Smooth muscle cell of the brain vasculature (primary cell): ENCODE data around the gene PCDH20.
"Not testable (repeated sequence)": the region's sequence is repeated elsewhere in the genome, so short reads cannot be mapped to it uniquely, and the experiment has no call there.

Source experiments
- DNase-seq: peaks from one replicate; pipeline ENCODE4 v3.0.0-alpha.2; 2012; ENCODE audit warnings: low read depth, low spot score

The PCDH20 gene

GRCh38 chr13:61415749-61416148 lies at the start of gene PCDH20:
Gene PCDH20, minus strand, starts transcription at chr13:61415849. Its CDS starts 691 bp downstream, at chr13:61415158.
- no peak for DNase-seq

- DNase-seq: no peak
These were observed 47.4 kb upstream of the PCDH20 start for GRCh38 chr13:61463024-61463423.

GRCh38 chr13:61453121-61453520 lies 37.5 kb upstream of the PCDH20 start:
- no peak for DNase-seq

GRCh38 chr13:61432029-61432428 lies 16.4 kb upstream of the PCDH20 start:
- DNase-seq: no peak

- DNase-seq: no peak
These were observed 8.3 kb upstream of the PCDH20 start for GRCh38 chr13:61423915-61424314.

- no peak for DNase-seq
These were observed 1.5 kb upstream of the PCDH20 start for GRCh38 chr13:61417086-61417570.

- DNase-seq: no peak
These were observed 459 bp downstream of the PCDH20 start for GRCh38 chr13:61415058-61415721.

GRCh38 chr13:61414686-61415057 lies 977 bp downstream of the PCDH20 start:
- no peak for DNase-seq

- DNase-seq: no peak
These were observed 1.8 kb downstream of the PCDH20 start for GRCh38 chr13:61413572-61414535.

- DNase-seq: no peak
These were observed 4.9 kb downstream of the PCDH20 start for GRCh38 chr13:61410669-61411297.

GRCh38 chr13:61410266-61410665 lies 5.4 kb downstream of the PCDH20 start:
- DNase-seq: no peak

- DNase-seq: no peak
These were observed 7.1 kb downstream of the PCDH20 start for GRCh38 chr13:61408571-61408970.

- no peak for DNase-seq
These were observed 9.4 kb downstream of the PCDH20 start for GRCh38 chr13:61406275-61406674.

GRCh38 chr13:61396121-61396520 lies 19.5 kb downstream of the PCDH20 start:
- DNase-seq: no peak

GRCh38 chr13:61391426-61391825 lies 24.2 kb downstream of the PCDH20 start:
- DNase-seq: no peak

- DNase-seq: no peak
These were observed 28.0 kb downstream of the PCDH20 start for GRCh38 chr13:61387694-61388093.

GRCh38 chr13:61383111-61383510 lies 32.5 kb downstream of the PCDH20 start:
- DNase-seq: no peak

- no peak for DNase-seq
These were observed 45.1 kb downstream of the PCDH20 start for GRCh38 chr13:61370520-61370919.

- not testable (repeated sequence) for DNase-seq
These were observed 51.0 kb downstream of the PCDH20 start for GRCh38 chr13:61364690-61365089.

GRCh38 chr13:61362522-61362921 lies 53.1 kb downstream of the PCDH20 start:
- DNase-seq: no peak
